Measurements from ENCODE around the gene DDX25.

DDX25 gene

GRCh38 chr11:125933030-125933813, 28.9 kb downstream of the DDX25 start:
- no peak for DNase-seq (ENCODE audit: low read depth in 4 of 4, low spot score in 1 of 4)

GRCh38 chr11:125934473-125934872, 30.2 kb downstream of the DDX25 start:
- DNase-seq (ENCODE audit: low read depth in 4 of 4, low spot score in 1 of 4), result no peak

GRCh38 chr11:125935056-125935455, 30.7 kb downstream of the DDX25 start:
- DNase-seq (ENCODE audit: low read depth in 4 of 4, low spot score in 1 of 4), result no peak

- DNase-seq (ENCODE audit: low read depth in 4 of 4, low spot score in 1 of 4), result no peak
Observed at GRCh38 chr11:125935618-125936199, 31.4 kb downstream of the DDX25 start.

GRCh38 chr11:125938418-125938817, 34.1 kb downstream of the DDX25 start:
- no peak for DNase-seq (ENCODE audit: low read depth in 4 of 4, low spot score in 1 of 4)

GRCh38 chr11:125939081-125939521, 34.8 kb downstream of the DDX25 start:
- no peak for DNase-seq (ENCODE audit: low read depth in 4 of 4, low spot score in 1 of 4)

- DNase-seq (ENCODE audit: low read depth in 4 of 4, low spot score in 1 of 4), result no peak
Observed at GRCh38 chr11:125940145-125940544, 35.8 kb downstream of the DDX25 start.

- DNase-seq (ENCODE audit: low read depth in 4 of 4, low spot score in 1 of 4), result no peak
Observed at GRCh38 chr11:125941267-125941618, 36.9 kb downstream of the DDX25 start.

GRCh38 chr11:125941619-125942611, 37.6 kb downstream of the DDX25 start:
- DNase-seq (ENCODE audit: low read depth in 4 of 4, low spot score in 1 of 4), result peak; percentile 9 to 36 (median 18)

GRCh38 chr11:125942771-125943428, 38.6 kb downstream of the DDX25 start:
- no peak for DNase-seq (ENCODE audit: low read depth in 4 of 4, low spot score in 1 of 4)

GRCh38 chr11:125943661-125944349, 39.5 kb downstream of the DDX25 start:
- DNase-seq (ENCODE audit: low read depth in 4 of 4, low spot score in 1 of 4), result no peak

GRCh38 chr11:125944350-125945010, 40.2 kb downstream of the DDX25 start:
- no peak for DNase-seq (ENCODE audit: low read depth in 4 of 4, low spot score in 1 of 4)

GRCh38 chr11:125945011-125945796, 40.9 kb downstream of the DDX25 start:
- DNase-seq (ENCODE audit: low read depth in 4 of 4, low spot score in 1 of 4), result no peak

GRCh38 chr11:125945797-125946520, 41.7 kb downstream of the DDX25 start, which contains the start of gene VSIG10L2:
VSIG10L2 (plus strand) TSS chr11:125946044; CDS start chr11:125946056, 12 bp downstream.
- no peak for DNase-seq (ENCODE audit: low read depth in 4 of 4, low spot score in 1 of 4)

- no peak for DNase-seq (ENCODE audit: low read depth in 4 of 4, low spot score in 1 of 4)
Observed at GRCh38 chr11:125946712-125947418, 42.6 kb downstream of the DDX25 start.

GRCh38 chr11:125947419-125948277, 43.3 kb downstream of the DDX25 start:
- DNase-seq (ENCODE audit: low read depth in 4 of 4, low spot score in 1 of 4), result no peak
